ENCODE data around the gene FOS.
"Not testable (repeated sequence)": the region's sequence is repeated elsewhere in the genome, so short reads cannot be mapped to it uniquely, and the experiment has no call there.

FOS gene

DNA sequence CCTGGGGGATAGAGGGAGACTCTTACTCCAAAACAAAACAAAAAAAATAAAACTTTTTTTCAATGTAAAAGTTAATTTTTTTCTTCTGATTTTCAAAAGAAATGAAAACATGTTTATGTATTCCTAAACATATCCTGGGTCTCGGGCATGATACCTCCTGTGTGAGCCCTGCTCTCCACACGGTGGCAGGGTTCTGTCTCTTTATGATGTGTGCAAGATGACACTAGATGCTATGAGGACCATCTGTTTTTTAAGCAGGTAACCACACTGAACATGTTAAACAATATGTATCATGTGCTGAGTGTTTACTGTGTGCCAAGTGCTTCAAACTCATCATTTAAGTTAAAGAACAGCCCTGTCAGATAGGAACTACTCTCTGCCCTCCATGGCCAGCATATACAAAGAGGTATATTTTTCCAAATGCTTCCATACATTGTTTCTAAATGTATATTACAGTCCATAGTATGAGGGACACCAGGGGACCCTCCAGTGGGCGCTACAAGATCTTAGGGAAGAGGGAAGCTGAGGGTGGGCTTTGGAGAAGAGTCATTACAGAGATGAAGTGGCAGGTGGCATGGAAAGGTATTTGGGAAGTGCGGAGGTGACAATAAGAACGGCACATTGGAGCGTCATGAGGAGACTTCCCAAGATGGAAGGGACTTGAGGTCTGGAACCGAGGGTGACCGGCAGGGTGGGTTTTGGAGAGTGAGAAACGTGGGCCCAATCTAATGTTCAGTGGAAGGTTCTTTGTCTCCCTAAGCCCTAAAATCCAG is 28.5 kb downstream of the FOS start:
- H3K4me3 ChIP-seq (replicated peaks in 1 of 2; ENCODE audit: low read depth in 2 of 2, low read length in 2 of 2): no peak overlapping the region
- TF ChIP-seq, protein P1, sequence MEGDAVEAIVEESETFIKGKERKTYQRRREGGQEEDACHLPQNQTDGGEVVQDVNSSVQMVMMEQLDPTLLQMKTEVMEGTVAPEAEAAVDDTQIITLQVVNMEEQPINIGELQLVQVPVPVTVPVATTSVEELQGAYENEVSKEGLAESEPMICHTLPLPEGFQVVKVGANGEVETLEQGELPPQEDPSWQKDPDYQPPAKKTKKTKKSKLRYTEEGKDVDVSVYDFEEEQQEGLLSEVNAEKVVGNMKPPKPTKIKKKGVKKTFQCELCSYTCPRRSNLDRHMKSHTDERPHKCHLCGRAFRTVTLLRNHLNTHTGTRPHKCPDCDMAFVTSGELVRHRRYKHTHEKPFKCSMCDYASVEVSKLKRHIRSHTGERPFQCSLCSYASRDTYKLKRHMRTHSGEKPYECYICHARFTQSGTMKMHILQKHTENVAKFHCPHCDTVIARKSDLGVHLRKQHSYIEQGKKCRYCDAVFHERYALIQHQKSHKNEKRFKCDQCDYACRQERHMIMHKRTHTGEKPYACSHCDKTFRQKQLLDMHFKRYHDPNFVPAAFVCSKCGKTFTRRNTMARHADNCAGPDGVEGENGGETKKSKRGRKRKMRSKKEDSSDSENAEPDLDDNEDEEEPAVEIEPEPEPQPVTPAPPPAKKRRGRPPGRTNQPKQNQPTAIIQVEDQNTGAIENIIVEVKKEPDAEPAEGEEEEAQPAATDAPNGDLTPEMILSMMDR (IDR thresholded peaks at IDR 0.05; ENCODE audit: low read depth, low read length): peak; percentile 28
- peak; percentile 37 to 39 for DNase-seq (ENCODE audit: low read depth in 2 of 2)

GRCh38 chr14:75307700-75308379 is 29.2 kb downstream of the FOS start:
- no peak overlapping the region for H3K4me3 ChIP-seq (replicated peaks in 1 of 2; ENCODE audit: low read depth in 2 of 2, low read length in 2 of 2)
- TF ChIP-seq, protein P1 (IDR thresholded peaks at IDR 0.05; ENCODE audit: low read depth, low read length): peak; percentile 94
- peak; percentile 87 to 90 for DNase-seq (ENCODE audit: low read depth in 2 of 2)

- DNase-seq (ENCODE audit: low read depth in 2 of 2): not testable (repeated sequence)
Measured at GRCh38 chr14:75308991-75309390, 30.4 kb downstream of the FOS start.

DNA sequence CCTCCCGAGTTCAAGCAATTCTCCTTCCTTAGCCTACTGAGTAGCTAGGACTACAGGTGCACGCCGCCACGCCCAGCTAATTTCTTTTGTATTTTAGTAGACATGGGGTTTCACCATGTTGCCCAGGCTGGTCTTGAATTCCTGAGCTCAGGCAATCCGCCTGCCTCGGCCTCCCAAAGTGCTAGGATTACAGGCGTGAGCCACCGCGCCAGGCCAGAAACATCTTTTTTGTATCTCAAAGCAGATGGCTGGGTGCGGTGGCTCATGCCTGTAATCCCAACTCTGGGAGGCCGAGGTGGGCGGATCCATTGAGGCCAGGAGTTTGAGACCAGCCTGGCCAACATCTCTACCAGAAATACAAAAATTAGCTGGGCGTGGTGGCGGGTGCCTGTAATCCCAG is 30.9 kb downstream of the FOS start:
- H3K4me3 ChIP-seq (replicated peaks in 1 of 2; ENCODE audit: low read depth in 2 of 2, low read length in 2 of 2); DNase-seq (ENCODE audit: low read depth in 2 of 2): not testable (repeated sequence)

More at GRCh38 chr14:75308991-75309390, 30.4 kb downstream of the FOS start:
- not testable (repeated sequence) for H3K4me3 ChIP-seq (replicated peaks in 1 of 2; ENCODE audit: low read depth in 2 of 2, low read length in 2 of 2)

DNA sequence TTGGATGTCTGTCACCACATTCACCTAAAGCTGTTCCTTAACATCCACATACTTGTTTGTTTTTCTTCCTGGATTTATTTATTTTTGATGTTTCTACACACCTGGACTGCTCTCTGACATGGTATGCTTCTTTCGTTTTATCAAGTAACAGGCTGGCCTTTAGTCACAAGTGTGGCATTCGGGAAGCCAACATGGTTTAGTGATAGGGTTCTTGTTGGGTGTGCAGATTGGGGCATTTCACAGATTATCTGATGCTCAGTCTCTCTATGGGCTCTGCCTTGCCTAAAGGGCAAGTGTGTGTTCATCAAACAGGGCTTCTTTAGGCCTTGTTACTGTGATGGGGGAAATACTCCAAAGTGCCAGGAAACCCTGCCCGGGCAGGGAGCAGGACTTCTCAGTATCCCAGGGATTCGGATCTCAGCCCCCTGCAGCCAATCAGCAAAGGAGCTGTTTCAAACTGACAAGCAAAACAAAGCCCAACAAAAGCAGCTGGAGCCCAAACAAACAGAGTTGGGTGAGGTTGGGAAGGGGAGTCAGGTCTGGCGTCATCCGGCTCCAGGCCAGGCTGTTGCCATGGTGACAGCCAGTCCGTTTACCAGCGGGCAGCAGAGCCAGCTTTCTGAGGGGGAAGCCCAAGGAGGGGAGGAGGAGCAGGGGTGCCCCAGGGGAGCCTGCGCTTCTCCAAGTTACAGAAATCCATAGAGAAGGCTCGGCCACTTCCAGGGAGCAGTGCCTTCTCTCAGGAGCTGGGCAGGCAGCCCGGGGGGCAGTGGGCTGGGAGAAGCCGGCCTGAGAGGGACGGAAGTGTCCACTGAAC is 31.9 kb downstream of the FOS start:
- TF ChIP-seq, protein P1 (IDR thresholded peaks at IDR 0.05; ENCODE audit: low read depth, low read length): no peak
- H3K4me3 ChIP-seq (replicated peaks in 1 of 2; ENCODE audit: low read depth in 2 of 2, low read length in 2 of 2): no peak overlapping the region
- DNase-seq (ENCODE audit: low read depth in 2 of 2): peak; percentile 94 to 99

DNA sequence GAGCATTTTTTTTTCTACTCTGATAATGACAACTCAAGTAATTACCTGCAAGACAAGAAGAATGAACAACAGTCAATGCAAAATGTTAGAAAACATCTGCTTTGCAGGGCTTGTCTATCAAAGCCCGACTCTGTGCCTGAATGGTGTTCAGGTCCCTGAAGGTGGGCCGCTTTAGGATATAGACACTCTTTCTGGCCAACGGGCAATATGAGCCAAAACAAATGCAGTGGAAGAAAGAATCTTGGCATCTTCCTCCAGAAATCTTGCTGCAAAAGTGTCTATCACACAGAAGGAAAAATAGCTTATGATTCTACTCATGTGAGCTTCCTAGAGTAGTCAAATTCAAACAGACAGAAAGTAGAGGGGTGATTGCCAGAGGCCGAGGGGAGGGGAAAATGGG is 32.7 kb downstream of the FOS start:
- TF ChIP-seq, protein P1 (IDR thresholded peaks at IDR 0.05; ENCODE audit: low read depth, low read length): no peak
- no peak overlapping the region for H3K4me3 ChIP-seq (replicated peaks in 1 of 2; ENCODE audit: low read depth in 2 of 2, low read length in 2 of 2)
- peak; percentile 3 to 59 for DNase-seq (ENCODE audit: low read depth in 2 of 2)

DNA sequence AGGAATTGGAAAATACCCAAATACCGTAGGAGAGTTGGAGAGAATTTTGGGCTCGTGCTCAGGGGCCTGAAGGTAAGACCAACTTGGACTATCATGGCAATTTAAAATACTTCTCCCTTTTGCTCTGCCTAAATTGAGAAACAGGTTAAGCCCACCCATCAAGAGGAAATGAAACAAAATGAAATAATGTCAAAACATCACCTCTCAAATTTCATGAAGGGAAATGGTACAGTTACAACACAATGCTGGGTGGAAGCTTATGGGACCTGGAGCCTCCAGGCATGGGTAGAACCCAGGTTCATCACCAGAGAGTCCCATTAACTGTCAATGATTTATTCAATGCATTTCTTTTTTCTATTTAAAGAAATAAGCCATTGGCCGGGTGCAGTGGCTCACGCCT is 33.7 kb downstream of the FOS start:
- DNase-seq (ENCODE audit: low read depth in 2 of 2): no peak
- no peak overlapping the region for H3K4me3 ChIP-seq (replicated peaks in 1 of 2; ENCODE audit: low read depth in 2 of 2, low read length in 2 of 2)
- TF ChIP-seq, protein P1 (IDR thresholded peaks at IDR 0.05; ENCODE audit: low read depth, low read length): no peak
